Mesenchymal stem cell (in vitro differentiated cells and primary cell): ENCODE measurements around the gene MMP24.
A peak's percentile ranks its signal among the peaks of the same experiment; 100 is the strongest.

Experiments used
- DNase-seq: peaks from one replicate; pipeline ENCODE4 v3.0.0-alpha.2; 2013
- H2AFZ ChIP-seq: one replicate; pipeline ENCODE4 v1.6.1; 2013; ENCODE audit warnings: low read depth, mild to moderate bottlenecking, control low read depth, inconsistent platforms, low read length, moderate library complexity
- H2AK5ac ChIP-seq: 2 replicates; pipeline ENCODE4 v1.6.1; 2013; ENCODE audit warnings: low read length, moderate library complexity, mild to moderate bottlenecking, inconsistent platforms; ENCODE audit not compliant: severe bottlenecking
- H2BK120ac ChIP-seq: one replicate; pipeline ENCODE4 v1.6.1; 2013; ENCODE audit warnings: low read depth, mild to moderate bottlenecking, inconsistent platforms, low read length, moderate library complexity
- H2BK12ac ChIP-seq, 2 experiments: one replicate each; pipeline ENCODE4 v1.6.1; 2013; ENCODE audit warnings: inconsistent platforms in 2 of 2, low read length in 2 of 2, mild to moderate bottlenecking in 2 of 2, moderate library complexity in 2 of 2, control low read depth in 1 of 2
- H2BK15ac ChIP-seq: one replicate; pipeline ENCODE4 v1.6.1; 2013; ENCODE audit warnings: mild to moderate bottlenecking, low read depth, inconsistent platforms; ENCODE audit not compliant: poor library complexity, severe bottlenecking
- H2BK5ac ChIP-seq: 2 replicates; pipeline ENCODE4 v1.6.1; 2013; ENCODE audit warnings: low read depth, mild to moderate bottlenecking, low read length, control low read depth, inconsistent platforms; ENCODE audit not compliant: poor library complexity, severe bottlenecking
- H3K14ac ChIP-seq, 2 experiments: one replicate each; pipeline ENCODE4 v1.6.1; 2013; ENCODE audit warnings: inconsistent platforms in 2 of 2, low read length in 2 of 2, control low read depth in 1 of 2, mild to moderate bottlenecking in 1 of 2, moderate library complexity in 1 of 2
- H3K18ac ChIP-seq, 2 experiments: one replicate each; pipeline ENCODE4 v1.6.1; 2013; ENCODE audit warnings: inconsistent platforms in 2 of 2, low read length in 2 of 2, control low read depth in 1 of 2, low read depth in 1 of 2, mild to moderate bottlenecking in 1 of 2
- H3K23ac ChIP-seq, 2 experiments: one replicate each; pipeline ENCODE4 v1.6.1; 2013; ENCODE audit warnings: inconsistent platforms in 2 of 2, low read length in 2 of 2, mild to moderate bottlenecking in 2 of 2, moderate library complexity in 2 of 2, control low read depth in 1 of 2
- H3K27ac ChIP-seq: 2 replicates; pipeline ENCODE4 v1.5.1; 2013; ENCODE audit warnings: mild to moderate bottlenecking, moderate library complexity, low read length, control low read depth, inconsistent platforms; ENCODE audit not compliant: poor library complexity, severe bottlenecking
- H3K27me3 ChIP-seq, 2 experiments: 2 replicates each; pipeline versions ENCODE4 v1.6.1 to v1.7.0; 2013; ENCODE audit warnings: low read length in 2 of 2, mild to moderate bottlenecking in 2 of 2, moderate library complexity in 2 of 2, control low read depth in 1 of 2, inconsistent platforms in 1 of 2; ENCODE audit not compliant: control insufficient read depth in 1 of 2, insufficient read depth in 1 of 2
- H3K36me3 ChIP-seq, 2 experiments: 2 replicates each; pipeline versions ENCODE4 v1.6.1 to v1.7.0; 2013; ENCODE audit warnings: low read length in 2 of 2, control low read depth in 1 of 2, inconsistent platforms in 1 of 2, low read depth in 1 of 2, mild to moderate bottlenecking in 1 of 2; ENCODE audit not compliant: insufficient read depth in 2 of 2, control insufficient read depth in 1 of 2
- H3K4ac ChIP-seq, 2 experiments: one replicate each; pipeline ENCODE4 v1.6.1; 2013; ENCODE audit warnings: inconsistent platforms in 2 of 2, low read length in 2 of 2, mild to moderate bottlenecking in 2 of 2, moderate library complexity in 2 of 2, control low read depth in 1 of 2, low read depth in 1 of 2
- H3K4me1 ChIP-seq: 2 replicates; pipeline ENCODE4 v1.6.1; 2013; ENCODE audit warnings: low read depth, low read length, control low read depth; ENCODE audit not compliant: control insufficient read depth, insufficient read depth
- H3K4me2 ChIP-seq: 2 replicates; pipeline ENCODE4 v1.6.1; 2013; ENCODE audit warnings: low read length, mild to moderate bottlenecking, inconsistent platforms; ENCODE audit not compliant: poor library complexity, severe bottlenecking
- H3K4me3 ChIP-seq, 2 experiments: 2 replicates each; pipeline versions ENCODE4 v1.5.1 to v1.7.0; 2013; ENCODE audit warnings: low read length in 2 of 2, mild to moderate bottlenecking in 2 of 2, control low read depth in 1 of 2, low read depth in 1 of 2; ENCODE audit not compliant: insufficient read depth in 1 of 2
- H3K79me1 ChIP-seq: replicated peaks from 2 replicates; pipeline ENCODE4 v1.6.1; 2013; ENCODE audit warnings: mild to moderate bottlenecking, control low read depth, low read length, inconsistent platforms; ENCODE audit not compliant: poor library complexity, severe bottlenecking
- H3K9ac ChIP-seq: 2 replicates; pipeline ENCODE4 v1.7.0; 2013; ENCODE audit warnings: mild to moderate bottlenecking, low read length, moderate library complexity
- H3K9me3 ChIP-seq: 2 replicates; pipeline ENCODE4 v1.7.0; 2013; ENCODE audit warnings: mild to moderate bottlenecking, low read length; ENCODE audit not compliant: control insufficient read depth
- H4K8ac ChIP-seq: one replicate; pipeline ENCODE4 v1.6.1; 2013; ENCODE audit warnings: inconsistent platforms, mild to moderate bottlenecking, low read length, moderate library complexity
- H4K91ac ChIP-seq: one replicate; pipeline ENCODE4 v1.6.1; 2013; ENCODE audit warnings: mild to moderate bottlenecking, low read length, inconsistent platforms
- WGBS: methylation state at CpG from one replicate; pipeline ENCODE4 v1.1.7; 2013; ENCODE audit warnings: mixed read lengths; 5-methylcytosine and 5-hydroxymethylcytosine counted together

MMP24 gene

GRCh38 chr20:35224536-35224935 is 2.0 kb upstream of the MMP24 start:
- H2AK5ac ChIP-seq = no peak overlapping the region
- no peak for DNase-seq
- no peak overlapping the region for H3K4me2 ChIP-seq
- no peak overlapping the region for H3K9ac ChIP-seq
- peaks cover 12% of the 10 kb centered on the region for H3K4me1 ChIP-seq
- no peak overlapping the region for H2BK5ac ChIP-seq
- H3K27ac ChIP-seq = no peak overlapping the region
- H3K4me3 ChIP-seq = no peak overlapping the region
- H2BK12ac ChIP-seq = no peak overlapping the region
- no peak overlapping the region for H2BK120ac ChIP-seq
- no peak overlapping the region for H2BK15ac ChIP-seq
- no peak overlapping the region for H4K91ac ChIP-seq
- H3K27me3 ChIP-seq = peaks cover 30 to 32% of the 10 kb centered on the region in 2 experiments
- H3K18ac ChIP-seq = no peak overlapping the region
- 89% methylated on average over 5 of the region's 5 CpGs for WGBS
- no peak overlapping the region for H4K8ac ChIP-seq
- H3K36me3 ChIP-seq = no peaks in the 10 kb centered on the region
- no peak overlapping the region for H3K14ac ChIP-seq
- no peaks in the 10 kb centered on the region for H3K9me3 ChIP-seq
- H3K4ac ChIP-seq = no peak overlapping the region
- no peak overlapping the region for H3K23ac ChIP-seq
- H3K79me1 ChIP-seq = peaks cover 2% of the 10 kb centered on the region
- no peak overlapping the region for H2AFZ ChIP-seq

GRCh38 chr20:35225319-35226125 is 968 bp upstream of the MMP24 start:
- Histone ChIP-seq H3K23ac (no peak overlapping the region), H2BK5ac (no peak overlapping the region), H4K8ac (no peak overlapping the region), H3K4me3 (no peak overlapping the region), H2BK120ac (no peak overlapping the region), H3K4me2 (no peak overlapping the region), H3K9ac (no peak overlapping the region), H4K91ac (no peak overlapping the region), H2BK15ac (no peak overlapping the region), H3K4me1 (peaks cover 12% of the 10 kb centered on the region), H2BK12ac (no peak overlapping the region), H3K27ac (no peak overlapping the region), H2AFZ (no peak overlapping the region), H3K4ac (no peak overlapping the region), H3K36me3 (no peaks in the 10 kb centered on the region), H3K14ac (no peak overlapping the region), H3K18ac (no peak overlapping the region), H3K9me3 (no peaks in the 10 kb centered on the region), H2AK5ac (no peak overlapping the region), H3K79me1 (peaks cover 2% of the 10 kb centered on the region), H3K27me3 (peaks cover 30 to 32% of the 10 kb centered on the region in 2 experiments)
- no peak for DNase-seq
- WGBS = 47% methylated on average over 6 of the region's 9 CpGs

GRCh38 chr20:35226884-35227681 is 593 bp downstream of the MMP24 start:
- Histone ChIP-seq H3K23ac (peak overlapping the region in 1 of 2 experiments; percentile 88), H3K9me3 (no peaks in the 10 kb centered on the region), H3K4me3 (peak overlapping the region; percentile 56 to 58), H2AFZ (peak overlapping the region; percentile 46), H2BK12ac (no peak overlapping the region), H2AK5ac (no peak overlapping the region), H3K27me3 (peaks cover 30 to 32% of the 10 kb centered on the region in 2 experiments), H2BK120ac (no peak overlapping the region), H3K79me1 (peaks cover 2% of the 10 kb centered on the region), H2BK15ac (no peak overlapping the region), H4K91ac (no peak overlapping the region), H3K18ac (no peak overlapping the region), H4K8ac (no peak overlapping the region), H3K4me2 (peak overlapping the region; percentile 83), H3K14ac (no peak overlapping the region), H2BK5ac (no peak overlapping the region), H3K27ac (no peak overlapping the region), H3K4ac (no peak overlapping the region), H3K4me1 (peaks cover 12% of the 10 kb centered on the region), H3K9ac (no peak overlapping the region), H3K36me3 (no peaks in the 10 kb centered on the region)
- 5% methylated on average over 60 of the region's 74 CpGs for WGBS
- peak; percentile 56 for DNase-seq

GRCh38 chr20:35232575-35232974 is 6.1 kb downstream of the MMP24 start:
- Histone ChIP-seq H3K9me3 (peaks cover 3% of the 10 kb centered on the region), H4K8ac (no peak overlapping the region), H2AFZ (no peak overlapping the region), H3K27ac (peak overlapping the region; percentile 92), H3K14ac (no peak overlapping the region), H3K4me2 (peak overlapping the region; percentile 35), H3K36me3 (peaks cover 3 to 4% of the 10 kb centered on the region in 2 experiments), H2BK5ac (no peak overlapping the region), H2BK12ac (no peak overlapping the region), H3K9ac (no peak overlapping the region), H3K79me1 (no peaks in the 10 kb centered on the region), H2AK5ac (no peak overlapping the region), H3K4ac (no peak overlapping the region), H3K4me3 (no peak overlapping the region), H3K4me1 (peaks cover 3% of the 10 kb centered on the region), H4K91ac (no peak overlapping the region), H3K27me3 (peaks cover 5 to 6% of the 10 kb centered on the region in 2 experiments), H2BK15ac (no peak overlapping the region), H3K18ac (no peak overlapping the region), H2BK120ac (no peak overlapping the region), H3K23ac (no peak overlapping the region)
- DNase-seq = peak; percentile 11
- 74% methylated on average over 2 of the region's 2 CpGs for WGBS
